Embryonic facial prominence (tissue), 1 donor: ENCODE measurements around the gene RPS6KA2.
"Not testable (repeated sequence)": the region's sequence is repeated elsewhere in the genome, so short reads cannot be mapped to it uniquely, and the experiment has no call there.

Experiments used
- DNase-seq: peaks from one replicate; pipeline ENCODE4 v3.0.0-alpha.2; 2016; ENCODE audit errors: extremely low spot score

RPS6KA2 gene

GRCh38 chr6:166420351-166420750, 206.7 kb downstream of the RPS6KA2 start:
- no peak for DNase-seq

- no peak for DNase-seq
Measured at GRCh38 chr6:166419717-166420116, 207.3 kb downstream of the RPS6KA2 start.

GRCh38 chr6:166419286-166419685, 207.8 kb downstream of the RPS6KA2 start:
- DNase-seq, result no peak

GRCh38 chr6:166418691-166419143, 208.3 kb downstream of the RPS6KA2 start:
- no peak for DNase-seq

- DNase-seq, result no peak
Measured at GRCh38 chr6:166417285-166417691, 209.8 kb downstream of the RPS6KA2 start.

GRCh38 chr6:166415833-166416347, 211.2 kb downstream of the RPS6KA2 start:
- DNase-seq, result no peak

GRCh38 chr6:166415306-166415705, 211.7 kb downstream of the RPS6KA2 start:
- DNase-seq, result no peak

- DNase-seq, result no peak
Measured at GRCh38 chr6:166413491-166413951, 213.5 kb downstream of the RPS6KA2 start.

- DNase-seq, result no peak
Measured at GRCh38 chr6:166412911-166413384, 214.1 kb downstream of the RPS6KA2 start.

- DNase-seq, result no peak
Measured at GRCh38 chr6:166412156-166412910, 214.7 kb downstream of the RPS6KA2 start.

- DNase-seq, result no peak
Measured at GRCh38 chr6:166411721-166412151, 215.3 kb downstream of the RPS6KA2 start.

- no peak for DNase-seq
Measured at GRCh38 chr6:166411271-166411670, 215.8 kb downstream of the RPS6KA2 start.

GRCh38 chr6:166410426-166410935, 216.6 kb downstream of the RPS6KA2 start:
- no peak for DNase-seq

- DNase-seq, result no peak
Measured at GRCh38 chr6:166408936-166409755, 217.9 kb downstream of the RPS6KA2 start.

- DNase-seq, result no peak
Measured at GRCh38 chr6:166406197-166406596, 220.9 kb downstream of the RPS6KA2 start.

GRCh38 chr6:166405386-166405785, 221.7 kb downstream of the RPS6KA2 start:
- DNase-seq, result no peak

GRCh38 chr6:166402582-166403277, 224.3 kb downstream of the RPS6KA2 start:
- DNase-seq, result no peak

- DNase-seq, result not testable (repeated sequence)
Measured at GRCh38 chr6:166400649-166401250, 226.3 kb downstream of the RPS6KA2 start.

GRCh38 chr6:166400181-166400580, 226.9 kb downstream of the RPS6KA2 start:
- DNase-seq, result no peak

- DNase-seq, result no peak
Measured at GRCh38 chr6:166398348-166398747, 228.7 kb downstream of the RPS6KA2 start.

GRCh38 chr6:166397849-166398248, 229.2 kb downstream of the RPS6KA2 start:
- no peak for DNase-seq
